ENCODE results near the gene ITGA2B. TPM values are rescaled to one million over a fixed set of nuclear protein-coding genes. Genes with fewer than 3 reads are reported as not detected.

ITGA2B gene
- total and polyA plus RNA-seq, 2 of the 4 experiments (the other 2 are of a cell fraction) = under 0.01 to 0.26 TPM

- TF ChIP-seq NFE2L2 (IDR thresholded peaks at IDR 0.05; ENCODE audit: low read depth, low read length) = no peak
Measured at GRCh38 chr17:44345454-44346026, 43.9 kb downstream of the ITGA2B start (continued).

GRCh38 chr17:44344939-44345453 is 44.5 kb downstream of the ITGA2B start, which contains the start of gene GRN:
Gene GRN, plus strand, starts transcription at chr17:44345302. Its CDS starts 3,863 bp downstream, at chr17:44349165.
- H3K9me1 ChIP-seq (ENCODE audit: insufficient read depth, low read length) = peaks cover 10% of the 10 kb centered on the region; the same call in 1 of the 2 replicates
- peak within 1 kb of the TSS; percentile 7 to 91 for H4K8ac ChIP-seq (ENCODE audit: low read depth in 2 of 2, low read length in 2 of 2)
- intact Hi-C loops (cut with micrococcal nuclease) = loop anchor here (5.0 kb wide), 1 partner anchor 143 kb away; no protein-coding TSS in a partner anchor
- DNase-seq (peak; percentile 99), ATAC-seq (ENCODE audit: low read depth) (peak; percentile 99)
- H3K79me1 ChIP-seq (ENCODE audit: low read depth in 1 of 2, low read length in 2 of 2) = peaks cover 5 to 25% of the 10 kb centered on the region in 2 experiments
- peak within 1 kb of the TSS; percentile 61 for H3K23ac ChIP-seq (ENCODE audit: low read depth, low read length)
- peak within 1 kb of the TSS; percentile 62 for H4K5ac ChIP-seq (ENCODE audit: low read depth, low read length)
- no peak within 1 kb of the TSS for H2BK5ac ChIP-seq (ENCODE audit: low read depth, low read length, poor library complexity, severe bottlenecking)
- peak; percentile 37 for TF ChIP-seq RCOR1 (IDR thresholded peaks at IDR 0.05; ENCODE audit: insufficient replicate concordance, low read length)
- TF ChIP-seq USF2 (IDR thresholded peaks at IDR 0.05; ENCODE audit: low read depth, low read length) = peak; percentile 100
- peak; percentile 92 for TF ChIP-seq MAZ (IDR thresholded peaks at IDR 0.05; ENCODE audit: borderline replicate concordance, low read depth, low read length)
- peak; percentile 33; the same call in 1 of the 2 replicates for TF ChIP-seq MXI1 (IDR thresholded peaks at IDR 0.05; ENCODE audit: borderline replicate concordance, low read depth, low read length)
- peak; percentile 42; the same call in 1 of the 2 replicates for TF ChIP-seq FOS (IDR thresholded peaks at IDR 0.05; ENCODE audit: low read depth, low read length)
- no peak for TF ChIP-seq CEBPB (IDR thresholded peaks at IDR 0.05; ENCODE audit: low read depth, low read length)
- TF ChIP-seq POLR2A (IDR thresholded peaks at IDR 0.05; ENCODE audit: low read depth, low read length) = peak; percentile 87
- TF ChIP-seq CHD1 (IDR thresholded peaks at IDR 0.05; ENCODE audit: low read depth, low read length) = no peak
- TF ChIP-seq RAD21 (IDR thresholded peaks at IDR 0.05; ENCODE audit: low read length) = no peak
- H3K9ac ChIP-seq (ENCODE audit: low read depth, low read length) = peak within 1 kb of the TSS; percentile 72
- H2BK15ac ChIP-seq (ENCODE audit: low read depth, low read length) = no peak within 1 kb of the TSS
- peaks cover 8% of the 10 kb centered on the region for H3K36me3 ChIP-seq (ENCODE audit: control insufficient read depth, insufficient read depth, low read length)
- in situ Hi-C loops (cut with MboI; ENCODE audit: low sequenced_read_pairs) = no loop called here
- peak within 1 kb of the TSS; percentile 74 for H3K4me2 ChIP-seq (ENCODE audit: low read depth, low read length)
- dilution Hi-C loops (cut with HindIII; ENCODE audit: low sequenced_read_pairs, unreplicated experiment) = no loop called here
- peak within 1 kb of the TSS; percentile 93 for H2AK9ac ChIP-seq (replicated peaks; ENCODE audit: low read depth, low read length, poor library complexity)
- H2BK20ac ChIP-seq (ENCODE audit: low read depth, low read length) = no peak within 1 kb of the TSS
- ChIA-PET CTCF (interaction anchor here (0.7 to 1.5 kb wide), 7 partner anchors 12 to 148 kb away, joined by 3 to 5 read pairs (median 3); no protein-coding TSS in a partner anchor), POLR2A (ENCODE audit: unreplicated experiment) (no interaction called here)
- WGBS, 2 experiments (ENCODE audit: extremely low coverage in 2 of 2, insufficient read length in 1 of 2) = 0% methylated on average over 6 of the region's 26 CpGs; no CpG with 5 or more reads in 1 of the 2 experiments
- H4K20me1 ChIP-seq (ENCODE audit: insufficient read depth, low read length) = peaks cover 8% of the 10 kb centered on the region; the same call in 1 of the 2 replicates
- BruUV-seq (replicated peaks) = no TSS peak
- H3K4me3 ChIP-seq (ENCODE audit: insufficient read depth, low read depth, low read length) = peak within 1 kb of the TSS; percentile 56
- H3K56ac ChIP-seq (ENCODE audit: extremely low read depth, insufficient read depth, low read length) = 0 out of 2 replicates have a peak within 1 kb of the TSS, but pooled peaks have one; percentile 17
- peak within 1 kb of the TSS; percentile 7; the same call in 1 of the 2 replicates for H3K27ac ChIP-seq (ENCODE audit: insufficient read depth, low read length)
- H4K91ac ChIP-seq (ENCODE audit: insufficient read depth, low read depth, low read length) = no peak within 1 kb of the TSS
- peak within 1 kb of the TSS; percentile 77 for H2AFZ ChIP-seq (replicated peaks; ENCODE audit: low read length, poor library complexity)
- no peak within 1 kb of the TSS for H3K18ac ChIP-seq (ENCODE audit: low read depth, low read length)
- H3K9me3 ChIP-seq (ENCODE audit: control insufficient read depth, insufficient read depth, low read length) = no peaks in the 10 kb centered on the region
- H3K4me1 ChIP-seq (ENCODE audit: control insufficient read depth, insufficient read depth, low read length) = peaks cover 4% of the 10 kb centered on the region; the same call in 1 of the 2 replicates
- peak within 1 kb of the TSS; percentile 44 for H3K14ac ChIP-seq (replicated peaks; ENCODE audit: low read depth, low read length)
- peak within 1 kb of the TSS; percentile 11; the same call in 1 of the 2 replicates for H2AK5ac ChIP-seq (ENCODE audit: low read depth, low read length)
- H3K27me3 ChIP-seq (ENCODE audit: control insufficient read depth, insufficient read depth, low read length) = no peaks in the 10 kb centered on the region
- no peak within 1 kb of the TSS for H2BK120ac ChIP-seq (ENCODE audit: low read depth, low read length)
- H3K4ac ChIP-seq (ENCODE audit: low read depth, low read length) = peak within 1 kb of the TSS; percentile 24; the same call in 1 of the 2 replicates
